ENCODE data around the gene TRAPPC13. TPM values are rescaled to one million over a fixed set of nuclear protein-coding genes. Genes with fewer than 3 reads are reported as not detected.

Gene TRAPPC13
- total and polyA plus RNA-seq, 4 donors = 6.8 to 11.2 (median 9.8) TPM

DNA sequence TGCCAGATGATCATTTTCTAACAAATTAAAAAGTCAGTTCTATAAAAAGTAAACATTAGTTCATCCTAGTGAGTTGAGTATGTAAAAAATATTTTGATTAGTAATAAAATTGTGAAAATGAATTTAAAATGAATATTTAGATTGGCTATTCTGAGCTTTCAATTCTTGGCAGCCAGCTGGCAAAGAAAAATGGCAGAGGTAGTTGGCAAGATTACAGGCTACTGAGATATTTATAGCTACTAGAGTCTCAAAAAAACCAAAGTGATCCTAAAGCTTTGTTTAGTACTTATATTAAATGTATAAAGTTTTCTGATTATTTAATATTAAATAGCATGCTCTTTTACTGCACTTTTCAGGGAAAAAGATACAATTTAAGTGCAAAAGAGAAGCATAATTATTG lies 72.1 kb downstream of the TRAPPC13 start:
- TF ChIP-seq SP1 (IDR thresholded peaks at IDR 0.05) (no peak), EGR1 (IDR thresholded peaks at IDR 0.05; ENCODE audit: low read depth in 2 of 2) (no peak)
- peaks cover 0 to 2% (median 0%) of the 10 kb centered on the region in 4 donors for H3K36me3 ChIP-seq (ENCODE audit: control insufficient read depth in 4 of 4, insufficient read depth in 3 of 4, low read depth in 1 of 4, low read length in 3 of 4)

DNA sequence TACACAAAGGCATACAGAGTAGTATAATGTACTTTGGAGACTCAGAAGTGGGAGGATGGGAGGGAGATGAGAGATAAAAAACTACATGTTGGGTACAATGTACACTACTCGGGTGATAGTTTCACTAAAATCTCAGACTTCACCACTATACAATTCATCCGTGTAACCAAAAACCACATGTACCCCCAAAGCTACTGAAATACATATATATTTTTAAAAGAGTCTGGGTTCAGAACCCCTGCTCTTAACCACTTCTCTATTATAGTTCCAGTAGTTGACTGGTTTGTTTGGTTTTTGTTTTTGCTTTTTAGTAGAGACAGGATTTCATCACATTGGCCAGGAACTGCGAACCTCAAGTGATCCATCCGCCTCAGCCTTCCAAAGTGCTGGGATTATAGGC lies 74.5 kb downstream of the TRAPPC13 start:
- Histone ChIP-seq H3K27ac (ENCODE audit: low read depth in 1 of 2, low read length in 2 of 2) (no peak overlapping the region), H3K9me3 (ENCODE audit: control insufficient read depth in 4 of 4, low read length in 3 of 4) (no peaks in the 10 kb centered on the region), H3K27me3 (ENCODE audit: control insufficient read depth in 4 of 4, insufficient read depth in 4 of 4, low read length in 3 of 4) (no peaks in the 10 kb centered on the region), H3K4me3 (ENCODE audit: low read depth in 1 of 3, low read length in 3 of 3) (no peak overlapping the region), H3K9ac (ENCODE audit: low read depth in 1 of 2, low read length in 2 of 2) (no peak overlapping the region), H3K36me3 (ENCODE audit: control insufficient read depth in 4 of 4, insufficient read depth in 3 of 4, low read depth in 1 of 4, low read length in 3 of 4) (peaks cover 0 to 2% (median under 1%) of the 10 kb centered on the region in 4 donors), H3K4me1 (ENCODE audit: control insufficient read depth in 4 of 4, insufficient read depth in 4 of 4, low read length in 3 of 4) (no peaks in the 10 kb centered on the region)
- TF ChIP-seq, protein P1, sequence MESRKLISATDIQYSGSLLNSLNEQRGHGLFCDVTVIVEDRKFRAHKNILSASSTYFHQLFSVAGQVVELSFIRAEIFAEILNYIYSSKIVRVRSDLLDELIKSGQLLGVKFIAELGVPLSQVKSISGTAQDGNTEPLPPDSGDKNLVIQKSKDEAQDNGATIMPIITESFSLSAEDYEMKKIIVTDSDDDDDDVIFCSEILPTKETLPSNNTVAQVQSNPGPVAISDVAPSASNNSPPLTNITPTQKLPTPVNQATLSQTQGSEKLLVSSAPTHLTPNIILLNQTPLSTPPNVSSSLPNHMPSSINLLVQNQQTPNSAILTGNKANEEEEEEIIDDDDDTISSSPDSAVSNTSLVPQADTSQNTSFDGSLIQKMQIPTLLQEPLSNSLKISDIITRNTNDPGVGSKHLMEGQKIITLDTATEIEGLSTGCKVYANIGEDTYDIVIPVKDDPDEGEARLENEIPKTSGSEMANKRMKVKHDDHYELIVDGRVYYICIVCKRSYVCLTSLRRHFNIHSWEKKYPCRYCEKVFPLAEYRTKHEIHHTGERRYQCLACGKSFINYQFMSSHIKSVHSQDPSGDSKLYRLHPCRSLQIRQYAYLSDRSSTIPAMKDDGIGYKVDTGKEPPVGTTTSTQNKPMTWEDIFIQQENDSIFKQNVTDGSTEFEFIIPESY (IDR thresholded peaks at IDR 0.05) = no peak
- TF ChIP-seq HNF4A (conservative IDR thresholded peaks at IDR 0.05) (no peak), HNF4G (IDR thresholded peaks at IDR 0.05) (no peak), EGR1 (IDR thresholded peaks at IDR 0.05; ENCODE audit: low read depth in 2 of 2) (no peak), YY1 (IDR thresholded peaks at IDR 0.05) (no peak)
- TF ChIP-seq, protein P2, sequence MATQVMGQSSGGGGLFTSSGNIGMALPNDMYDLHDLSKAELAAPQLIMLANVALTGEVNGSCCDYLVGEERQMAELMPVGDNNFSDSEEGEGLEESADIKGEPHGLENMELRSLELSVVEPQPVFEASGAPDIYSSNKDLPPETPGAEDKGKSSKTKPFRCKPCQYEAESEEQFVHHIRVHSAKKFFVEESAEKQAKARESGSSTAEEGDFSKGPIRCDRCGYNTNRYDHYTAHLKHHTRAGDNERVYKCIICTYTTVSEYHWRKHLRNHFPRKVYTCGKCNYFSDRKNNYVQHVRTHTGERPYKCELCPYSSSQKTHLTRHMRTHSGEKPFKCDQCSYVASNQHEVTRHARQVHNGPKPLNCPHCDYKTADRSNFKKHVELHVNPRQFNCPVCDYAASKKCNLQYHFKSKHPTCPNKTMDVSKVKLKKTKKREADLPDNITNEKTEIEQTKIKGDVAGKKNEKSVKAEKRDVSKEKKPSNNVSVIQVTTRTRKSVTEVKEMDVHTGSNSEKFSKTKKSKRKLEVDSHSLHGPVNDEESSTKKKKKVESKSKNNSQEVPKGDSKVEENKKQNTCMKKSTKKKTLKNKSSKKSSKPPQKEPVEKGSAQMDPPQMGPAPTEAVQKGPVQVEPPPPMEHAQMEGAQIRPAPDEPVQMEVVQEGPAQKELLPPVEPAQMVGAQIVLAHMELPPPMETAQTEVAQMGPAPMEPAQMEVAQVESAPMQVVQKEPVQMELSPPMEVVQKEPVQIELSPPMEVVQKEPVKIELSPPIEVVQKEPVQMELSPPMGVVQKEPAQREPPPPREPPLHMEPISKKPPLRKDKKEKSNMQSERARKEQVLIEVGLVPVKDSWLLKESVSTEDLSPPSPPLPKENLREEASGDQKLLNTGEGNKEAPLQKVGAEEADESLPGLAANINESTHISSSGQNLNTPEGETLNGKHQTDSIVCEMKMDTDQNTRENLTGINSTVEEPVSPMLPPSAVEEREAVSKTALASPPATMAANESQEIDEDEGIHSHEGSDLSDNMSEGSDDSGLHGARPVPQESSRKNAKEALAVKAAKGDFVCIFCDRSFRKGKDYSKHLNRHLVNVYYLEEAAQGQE (IDR thresholded peaks at IDR 0.05) = no peak
- TF ChIP-seq, protein P3, sequence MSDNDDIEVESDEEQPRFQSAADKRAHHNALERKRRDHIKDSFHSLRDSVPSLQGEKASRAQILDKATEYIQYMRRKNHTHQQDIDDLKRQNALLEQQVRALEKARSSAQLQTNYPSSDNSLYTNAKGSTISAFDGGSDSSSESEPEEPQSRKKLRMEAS (IDR thresholded peaks at IDR 0.05) = no peak
- WGBS = 95% methylated on average over 4 of the region's 4 CpGs
- DNase-seq (ENCODE audit: low spot score) = no peak

More for the DNA sequence above, 72.1 kb downstream of the TRAPPC13 start:
- Histone ChIP-seq H3K9ac (ENCODE audit: low read depth in 1 of 2, low read length in 2 of 2) (no peak overlapping the region), H3K9me3 (ENCODE audit: control insufficient read depth in 4 of 4, low read length in 3 of 4) (no peaks in the 10 kb centered on the region), H3K4me3 (ENCODE audit: low read depth in 1 of 3, low read length in 3 of 3) (no peak overlapping the region), H3K27ac (ENCODE audit: low read depth in 1 of 2, low read length in 2 of 2) (no peak overlapping the region), H3K27me3 (ENCODE audit: control insufficient read depth in 4 of 4, insufficient read depth in 4 of 4, low read length in 3 of 4) (no peaks in the 10 kb centered on the region), H3K4me1 (ENCODE audit: control insufficient read depth in 4 of 4, insufficient read depth in 4 of 4, low read length in 3 of 4) (no peaks in the 10 kb centered on the region)
- DNase-seq (ENCODE audit: low spot score) = no peak

DNA sequence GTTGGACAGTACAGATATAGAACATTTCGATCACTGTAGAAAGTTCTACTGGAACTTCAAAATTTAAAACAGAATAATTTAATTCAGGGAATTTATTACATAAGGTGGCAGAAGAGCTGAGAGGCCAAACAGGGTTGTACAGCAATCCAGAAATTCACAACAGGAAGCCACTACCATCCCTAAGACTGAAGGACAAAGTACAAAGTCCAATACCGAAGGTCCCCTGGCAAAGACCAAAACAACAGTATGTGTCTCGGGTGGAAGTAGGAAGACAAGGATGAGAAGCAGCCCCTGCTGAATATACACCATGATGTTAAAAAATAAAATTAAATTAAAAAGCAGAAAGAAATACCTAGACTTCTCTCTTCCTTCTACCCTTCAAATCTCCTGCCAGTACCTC lies 77.2 kb downstream of the TRAPPC13 start:
- TF ChIP-seq EGR1 (IDR thresholded peaks at IDR 0.05; ENCODE audit: low read depth in 2 of 2) (no peak), HNF4A (conservative IDR thresholded peaks at IDR 0.05) (peak; percentile 10 to 65)
- TF ChIP-seq, protein P1 (IDR thresholded peaks at IDR 0.05) = no peak
- 82% methylated on average over 3 of the region's 3 CpGs for WGBS
- H3K4me1 ChIP-seq (ENCODE audit: control insufficient read depth in 4 of 4, insufficient read depth in 4 of 4, low read length in 3 of 4) = no peaks in the 10 kb centered on the region
- H3K27ac ChIP-seq (ENCODE audit: low read depth in 1 of 2, low read length in 2 of 2) = no peak overlapping the region
- H3K9me3 ChIP-seq (ENCODE audit: control insufficient read depth in 4 of 4, low read length in 3 of 4) = no peaks in the 10 kb centered on the region
- H3K36me3 ChIP-seq (ENCODE audit: control insufficient read depth in 4 of 4, insufficient read depth in 3 of 4, low read depth in 1 of 4, low read length in 3 of 4) = peaks cover 0 to 2% (median 0%) of the 10 kb centered on the region in 4 donors
- no peak overlapping the region for H3K4me3 ChIP-seq (ENCODE audit: low read depth in 1 of 3, low read length in 3 of 3)
- no peak overlapping the region for H3K9ac ChIP-seq (ENCODE audit: low read depth in 1 of 2, low read length in 2 of 2)
- no peaks in the 10 kb centered on the region for H3K27me3 ChIP-seq (ENCODE audit: control insufficient read depth in 4 of 4, insufficient read depth in 4 of 4, low read length in 3 of 4)
- DNase-seq (ENCODE audit: low spot score) = no peak
